Hepatocyte (in vitro differentiated cells): Measurements from ENCODE around the gene FBXO2.

Experiments
- EZH2 ChIP-seq: fragments of 200-600 bp; sonication (generic); IDR thresholded peaks from 2 replicates; pipeline ENCODE4 v1.6.1; 2016; ENCODE audit warnings: antibody characterized with exemption, mild to moderate bottlenecking, borderline replicate concordance
- EZH2phosphoT487 ChIP-seq: fragments of 200-600 bp; sonication (generic); IDR thresholded peaks from one replicate; pipeline ENCODE4 v1.6.1; 2018; ENCODE audit warnings: antibody characterized with exemption, mild to moderate bottlenecking, low read depth, moderate library complexity; ENCODE audit not compliant: unreplicated experiment, severe bottlenecking
- TF ChIP-seq, protein P1 (sequence below): fragments of 200-600 bp; sonication (generic); IDR thresholded peaks from 2 replicates; pipeline ENCODE4 v1.5.1; 2016; ENCODE audit warnings: antibody characterized with exemption, mild to moderate bottlenecking; ENCODE audit not compliant: poor library complexity

- TF ChIP-seq, protein P1, sequence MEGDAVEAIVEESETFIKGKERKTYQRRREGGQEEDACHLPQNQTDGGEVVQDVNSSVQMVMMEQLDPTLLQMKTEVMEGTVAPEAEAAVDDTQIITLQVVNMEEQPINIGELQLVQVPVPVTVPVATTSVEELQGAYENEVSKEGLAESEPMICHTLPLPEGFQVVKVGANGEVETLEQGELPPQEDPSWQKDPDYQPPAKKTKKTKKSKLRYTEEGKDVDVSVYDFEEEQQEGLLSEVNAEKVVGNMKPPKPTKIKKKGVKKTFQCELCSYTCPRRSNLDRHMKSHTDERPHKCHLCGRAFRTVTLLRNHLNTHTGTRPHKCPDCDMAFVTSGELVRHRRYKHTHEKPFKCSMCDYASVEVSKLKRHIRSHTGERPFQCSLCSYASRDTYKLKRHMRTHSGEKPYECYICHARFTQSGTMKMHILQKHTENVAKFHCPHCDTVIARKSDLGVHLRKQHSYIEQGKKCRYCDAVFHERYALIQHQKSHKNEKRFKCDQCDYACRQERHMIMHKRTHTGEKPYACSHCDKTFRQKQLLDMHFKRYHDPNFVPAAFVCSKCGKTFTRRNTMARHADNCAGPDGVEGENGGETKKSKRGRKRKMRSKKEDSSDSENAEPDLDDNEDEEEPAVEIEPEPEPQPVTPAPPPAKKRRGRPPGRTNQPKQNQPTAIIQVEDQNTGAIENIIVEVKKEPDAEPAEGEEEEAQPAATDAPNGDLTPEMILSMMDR = no peak
- no peak for TF ChIP-seq EZH2
- no peak for TF ChIP-seq EZH2phosphoT487
Observed at GRCh38 chr1:11652203-11652780, 1.9 kb downstream of the FBXO2 start.
